HG03060 (cell line): ENCODE results near the gene GC.
"Not testable (repeated sequence)": the region's sequence is repeated elsewhere in the genome, so short reads cannot be mapped to it uniquely, and the experiment has no call there.

Experiments
- ATAC-seq: cut with Tn5 transposase; IDR thresholded peaks from one replicate; pipeline ENCODE4 v1.9.1; 2021; ENCODE audit warnings: low read depth, moderate number of reproducible peaks; ENCODE audit not compliant: unreplicated experiment

Gene GC

GRCh38 chr4:71783972-71784371 is at the start of gene GC:
TSS of gene GC (minus strand) at chr4:71784079. CDS start at chr4:71784018, 61 bp downstream.
- no peak for ATAC-seq

- ATAC-seq: no peak
Measured at GRCh38 chr4:71833232-71833900, 49.5 kb upstream of the GC start.

- ATAC-seq: no peak
Measured at GRCh38 chr4:71832049-71832448, 48.2 kb upstream of the GC start.

GRCh38 chr4:71830497-71831190 is 46.8 kb upstream of the GC start:
- peak; percentile 61 for ATAC-seq

GRCh38 chr4:71828470-71828869 is 44.6 kb upstream of the GC start:
- no peak for ATAC-seq

GRCh38 chr4:71827826-71828225 is 43.9 kb upstream of the GC start:
- ATAC-seq: no peak

- ATAC-seq: no peak
Measured at GRCh38 chr4:71816676-71817303, 32.9 kb upstream of the GC start.

- ATAC-seq: no peak
Measured at GRCh38 chr4:71814433-71814832, 30.6 kb upstream of the GC start.

GRCh38 chr4:71809805-71810204 is 25.9 kb upstream of the GC start:
- ATAC-seq: not testable (repeated sequence)

GRCh38 chr4:71807469-71807868 is 23.6 kb upstream of the GC start:
- ATAC-seq: no peak

- ATAC-seq: not testable (repeated sequence)
Measured at GRCh38 chr4:71805230-71805629, 21.4 kb upstream of the GC start.

- ATAC-seq: not testable (repeated sequence)
Measured at GRCh38 chr4:71804017-71804697, 20.3 kb upstream of the GC start.

GRCh38 chr4:71785959-71786358 is 2.1 kb upstream of the GC start:
- ATAC-seq: no peak

GRCh38 chr4:71784569-71785197 is 804 bp upstream of the GC start:
- ATAC-seq: no peak

- ATAC-seq: no peak
Measured at GRCh38 chr4:71777891-71778290, 6.0 kb downstream of the GC start.

GRCh38 chr4:71775449-71775848 is 8.4 kb downstream of the GC start:
- no peak for ATAC-seq

- ATAC-seq: no peak
Measured at GRCh38 chr4:71774136-71774535, 9.7 kb downstream of the GC start.

GRCh38 chr4:71773004-71773403 is 10.9 kb downstream of the GC start:
- ATAC-seq: no peak

GRCh38 chr4:71772592-71772991 is 11.3 kb downstream of the GC start:
- ATAC-seq: no peak

GRCh38 chr4:71771613-71772012 is 12.3 kb downstream of the GC start:
- ATAC-seq: no peak

GRCh38 chr4:71769434-71769833 is 14.4 kb downstream of the GC start:
- no peak for ATAC-seq
